Naive thymus-derived CD4-positive, alpha-beta T cell (primary cell): ENCODE measurements around the gene GIT2. TPM values are rescaled to one million over a fixed set of nuclear protein-coding genes. Genes with fewer than 3 reads are reported as not detected.

Experiments
- ATAC-seq: fragments of 150-1000 bp; cut with Tn5 transposase; 2 replicates; pipeline ENCODE4 v1.10.0; 2021; ENCODE audit warnings: mild to moderate bottlenecking, moderate library complexity
- CTCF ChIA-PET: fragments of 350-600 bp; sonication (Branson Sonifier 250); formaldehyde crosslinking; loops from one replicate; lab custom pipeline; 2021; ENCODE audit warnings: antibody characterized with exemption; lab: Charles Lee
- POLR2A ChIA-PET: fragments of 350-600 bp; sonication (Branson Sonifier 250); formaldehyde crosslinking; loops from one replicate; lab custom pipeline; 2021; ENCODE audit warnings: antibody characterized with exemption, inconsistent platforms; lab: Charles Lee
- DNase-seq, 9 donors: peaks; one replicate each; pipeline versions ENCODE4 v3.0.0 to v3.0.0-alpha.2; 2020 to 2022; ENCODE audit warnings: mixed read lengths in 1 of 9
- H3K27ac ChIP-seq: one replicate; pipeline ENCODE4 v1.7.0; 2013; ENCODE audit warnings: mild to moderate bottlenecking, low read depth, low read length, moderate library complexity
- H3K27me3 ChIP-seq, 2 donors: one replicate each; pipeline ENCODE4 v1.7.0; 2013; ENCODE audit warnings: low read length in 2 of 2, mild to moderate bottlenecking in 2 of 2, moderate library complexity in 2 of 2; ENCODE audit not compliant: control insufficient read depth in 2 of 2, insufficient read depth in 2 of 2
- H3K36me3 ChIP-seq, 3 experiments: 1 replicate in 2 of 3; 2 replicates in 1 of 3; pipeline ENCODE4 v1.7.0; 2013; ENCODE audit warnings: low read length in 3 of 3, mild to moderate bottlenecking in 3 of 3, moderate library complexity in 1 of 3; ENCODE audit not compliant: insufficient read depth in 3 of 3, control insufficient read depth in 2 of 3
- H3K4me1 ChIP-seq, 2 donors: one replicate each; pipeline ENCODE4 v1.7.0; 2013; ENCODE audit warnings: low read length in 2 of 2, mild to moderate bottlenecking in 2 of 2, moderate library complexity in 1 of 2; ENCODE audit not compliant: control insufficient read depth in 2 of 2, insufficient read depth in 2 of 2
- H3K4me3 ChIP-seq: 2 replicates; pipeline ENCODE4 v1.7.0; 2013; ENCODE audit warnings: mild to moderate bottlenecking, low read length
- H3K9me3 ChIP-seq, 3 experiments: 1 replicate in 2 of 3; 2 replicates in 1 of 3; pipeline ENCODE4 v1.7.0; 2013; ENCODE audit warnings: low read length in 3 of 3; ENCODE audit not compliant: control insufficient read depth in 2 of 3
- H3K27ac Mint-ChIP-seq, 9 donors: one replicate each; pipeline ENCODE4 v1.8.0; 2020 to 2022; ENCODE audit warnings: mixed read lengths in 9 of 9, mild to moderate bottlenecking in 8 of 9, moderate library complexity in 5 of 9, inconsistent platforms in 2 of 9
- H3K27me3 Mint-ChIP-seq, 5 donors: one replicate each; pipeline ENCODE4 v1.8.0; 2021 to 2022; ENCODE audit warnings: mixed read lengths in 5 of 5, mild to moderate bottlenecking in 1 of 5
- H3K36me3 Mint-ChIP-seq, 5 donors: one replicate each; pipeline ENCODE4 v1.8.0; 2020 to 2022; ENCODE audit warnings: mixed read lengths in 5 of 5, mild to moderate bottlenecking in 3 of 5, inconsistent platforms in 1 of 5
- H3K4me1 Mint-ChIP-seq, 7 donors: one replicate each; pipeline ENCODE4 v1.8.0; 2020 to 2022; ENCODE audit warnings: mixed read lengths in 7 of 7, mild to moderate bottlenecking in 3 of 7, inconsistent platforms in 1 of 7
- H3K4me3 Mint-ChIP-seq, 10 donors: one replicate each; pipeline ENCODE4 v1.8.0; 2020 to 2022; ENCODE audit warnings: mild to moderate bottlenecking in 10 of 10, mixed read lengths in 10 of 10, moderate library complexity in 6 of 10, inconsistent platforms in 2 of 10
- H3K9me3 Mint-ChIP-seq, 11 donors: one replicate each; pipeline ENCODE4 v1.8.0; 2020 to 2022; ENCODE audit warnings: mixed read lengths in 11 of 11, mild to moderate bottlenecking in 4 of 11, inconsistent platforms in 1 of 11, moderate library complexity in 1 of 11
- intact Hi-C, 2 donors: fragments of 100-400 bp; cut with micrococcal nuclease; formaldehyde crosslinking; loops; one replicate each; pipeline ENCODE4 v1.15.1; 2023
- polyA plus RNA-seq, 2 donors: library from polyadenylated mRNA; unstranded; fragments of 300-500 nt; fragmentation: Illumina TruSeq; gene quantifications; one replicate each; pipeline ENCODE4 v1.2.3, GENCODE V29; 2021
- total RNA-seq, 6 experiments: library from RNA in 5 of 6; stranded (reverse) in 5 of 6; gene quantifications; 1 replicate in 5 of 6; 2 replicates in 1 of 6; pipeline ENCODE4 v1.2.3 and lab custom pipeline; 2021 to 2026

GIT2 gene
- total and polyA plus RNA-seq, 7 experiments from 2014 or later: 63.2 to 128 (median 96.4) TPM

DNA sequence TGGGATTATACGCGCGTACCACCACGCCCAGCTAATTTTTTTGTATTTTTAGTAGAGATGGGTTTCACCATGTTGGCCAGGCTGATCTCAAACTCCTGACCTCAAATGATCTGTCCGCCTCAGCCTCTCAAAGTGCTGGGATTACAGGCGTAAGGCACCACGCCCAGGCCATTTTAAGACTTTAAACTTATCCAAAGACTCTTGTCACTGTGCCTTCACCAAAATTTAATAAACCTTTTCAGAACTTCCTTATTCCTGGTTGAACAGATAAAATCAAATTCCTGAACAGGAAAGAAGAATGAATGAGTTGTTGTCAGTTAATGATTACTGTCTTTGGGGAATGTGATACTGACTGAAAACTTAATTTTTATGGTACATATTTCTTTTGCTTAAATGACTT is 37.8 kb downstream of the GIT2 start:
- Mint-ChIP-seq H3K36me3 (peaks cover 3 to 46% (median 27%) of the 10 kb centered on the region in 5 donors), H3K4me3 (no peak overlapping the region), H3K9me3 (peaks cover 0 to under 1% (median 0%) of the 10 kb centered on the region in 11 donors), H3K4me1 (peaks cover 0 to 12% (median 0%) of the 10 kb centered on the region in 7 donors), H3K27me3 (no peaks in the 10 kb centered on the region), H3K27ac (no peak overlapping the region)
- ATAC-seq: no peak
- Histone ChIP-seq H3K9me3 (no peaks in the 10 kb centered on the region), H3K4me1 (no peaks in the 10 kb centered on the region), H3K36me3 (peaks cover 11 to 75% (median 28%) of the 10 kb centered on the region in 3 experiments), H3K4me3 (no peak overlapping the region), H3K27me3 (no peaks in the 10 kb centered on the region), H3K27ac (no peak overlapping the region)
- ChIA-PET CTCF (no interaction called here), POLR2A (no interaction called here)
- no peak for DNase-seq
- intact Hi-C loops: no loop called here

DNA sequence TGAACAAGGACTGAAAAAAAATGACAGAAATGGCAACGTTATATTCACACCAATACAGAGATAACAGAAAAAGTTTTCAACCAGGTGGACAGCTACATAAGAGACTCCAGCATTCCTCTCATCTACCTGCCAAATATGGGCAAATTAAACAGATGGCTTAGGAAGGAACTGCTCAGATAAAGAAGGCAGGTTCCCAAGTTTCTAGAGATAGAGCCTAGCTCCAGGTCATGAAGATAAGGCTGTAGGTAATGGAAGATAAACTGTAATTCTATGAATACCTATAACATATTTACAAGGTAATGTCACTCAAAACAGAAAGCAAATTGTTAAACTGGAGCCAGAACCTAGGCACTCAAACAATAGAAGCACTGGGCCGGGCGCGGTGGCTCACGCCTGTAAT is 42.5 kb downstream of the GIT2 start:
- POLR2A ChIA-PET: no interaction called here
- ATAC-seq: no peak
- H3K27ac ChIP-seq: no peak overlapping the region

DNA sequence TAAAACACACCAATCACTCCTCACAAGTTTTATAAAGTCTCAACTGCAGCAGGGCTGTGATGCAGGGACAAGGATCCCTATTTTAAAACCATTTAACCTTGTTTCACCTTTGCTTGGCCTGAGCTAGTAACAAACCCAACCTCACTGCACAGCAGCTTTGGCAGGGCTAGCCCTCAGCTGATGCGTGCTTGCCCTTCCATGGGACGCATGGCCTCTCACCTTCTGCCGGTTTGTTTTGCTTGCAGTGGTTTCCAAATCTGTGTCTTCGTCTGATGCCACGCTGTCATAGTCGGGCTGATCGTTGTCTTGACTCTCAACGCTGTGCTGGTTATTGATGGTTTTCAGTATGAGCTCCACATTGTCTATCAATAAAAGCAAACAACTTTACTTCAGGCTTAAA is 43.3 kb downstream of the GIT2 start:
- no peak overlapping the region for H3K4me3 ChIP-seq
- Mint-ChIP-seq H3K36me3 (peaks cover 24 to 54% (median 36%) of the 10 kb centered on the region in 5 donors), H3K4me1 (peaks cover 6 to 29% (median 16%) of the 10 kb centered on the region in 7 donors), H3K4me3 (no peak overlapping the region), H3K27ac (peak overlapping the region in 5 of 9 donors; percentile 13 to 69 (median 26)), H3K9me3 (peaks cover 0 to 1% (median 0%) of the 10 kb centered on the region in 11 donors), H3K27me3 (no peaks in the 10 kb centered on the region)
- peaks cover 23 to 64% (median 36%) of the 10 kb centered on the region in 3 experiments for H3K36me3 ChIP-seq
- no peaks in the 10 kb centered on the region for H3K27me3 ChIP-seq
- ATAC-seq: no peak
- ChIA-PET POLR2A (no interaction called here), CTCF (interaction anchor here (1.1 to 1.3 kb wide), 2 partner anchors 100 to 108 kb away, joined by 3 read pairs; no protein-coding TSS in a partner anchor)
- no peaks in the 10 kb centered on the region for H3K9me3 ChIP-seq
- intact Hi-C loops: no loop called here
- H3K27ac ChIP-seq: no peak overlapping the region
- DNase-seq: no peak
- peaks cover 0 to 1% of the 10 kb centered on the region in 2 donors for H3K4me1 ChIP-seq

More for the DNA sequence above, 42.5 kb downstream of the GIT2 start:
- Mint-ChIP-seq H3K36me3 (peaks cover 20 to 54% (median 30%) of the 10 kb centered on the region in 5 donors), H3K27ac (peak overlapping the region in 4 of 9 donors; percentile 3 to 67 (median 32)), H3K27me3 (no peaks in the 10 kb centered on the region), H3K4me3 (no peak overlapping the region), H3K4me1 (peaks cover 0 to 21% (median 9%) of the 10 kb centered on the region in 7 donors), H3K9me3 (peaks cover 0 to 1% (median 0%) of the 10 kb centered on the region in 11 donors)
- CTCF ChIA-PET: no interaction called here
- Histone ChIP-seq H3K4me3 (no peak overlapping the region), H3K4me1 (no peaks in the 10 kb centered on the region), H3K9me3 (no peaks in the 10 kb centered on the region), H3K36me3 (peaks cover 23 to 70% (median 36%) of the 10 kb centered on the region in 3 experiments), H3K27me3 (no peaks in the 10 kb centered on the region)
- no peak for DNase-seq
- intact Hi-C loops: no loop called here

DNA sequence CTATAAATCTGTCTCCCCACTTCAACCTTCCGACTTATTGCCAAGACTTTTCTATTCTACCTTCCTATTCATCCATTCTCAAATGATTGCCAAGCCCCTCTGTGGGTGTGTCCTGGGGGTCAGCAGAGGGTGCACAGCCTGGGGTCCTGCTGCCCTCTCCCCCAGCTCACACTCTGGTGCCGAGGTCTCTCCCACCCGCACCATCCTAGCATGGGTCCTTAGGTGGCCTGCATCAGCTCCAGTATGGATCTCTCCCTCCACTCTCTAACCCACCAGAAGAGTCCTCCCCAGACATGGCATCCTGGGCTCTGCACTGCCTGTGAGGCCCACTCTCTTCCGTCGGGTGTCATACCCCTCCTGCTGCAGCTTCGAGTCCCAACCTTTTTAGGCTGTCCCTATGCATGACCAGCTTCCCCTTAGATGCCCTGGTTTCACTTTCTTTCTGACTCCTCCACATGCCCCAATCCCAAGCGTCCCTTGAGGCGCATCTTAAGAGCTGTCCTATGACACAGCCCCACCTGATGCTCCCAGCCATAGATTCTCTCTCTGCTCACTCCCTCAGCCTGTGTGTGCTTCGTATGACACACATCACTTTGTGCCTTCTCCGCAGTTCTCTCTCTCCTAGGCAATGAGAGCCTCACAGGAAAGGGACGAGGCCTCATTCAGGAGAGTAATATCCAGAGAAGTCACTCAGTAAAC is 43.9 kb downstream of the GIT2 start:
- peak; percentile 38 for ATAC-seq
- Mint-ChIP-seq H3K36me3 (peaks cover 24 to 58% (median 36%) of the 10 kb centered on the region in 5 donors), H3K27ac (peak overlapping the region in 7 of 9 donors; percentile 1 to 51 (median 19)), H3K27me3 (no peaks in the 10 kb centered on the region), H3K4me3 (no peak overlapping the region), H3K9me3 (peaks cover 0 to 1% (median 0%) of the 10 kb centered on the region in 11 donors), H3K4me1 (peaks cover 12 to 34% (median 22%) of the 10 kb centered on the region in 7 donors)
- intact Hi-C loops: no loop called here
- H3K4me3 ChIP-seq: no peak overlapping the region
- CTCF ChIA-PET: interaction anchor here (1.1 to 1.3 kb wide), 2 partner anchors 99 to 107 kb away, joined by 3 read pairs; no protein-coding TSS in a partner anchor
- POLR2A ChIA-PET: interaction anchor here (0.7 kb wide), 1 partner anchor 93 kb away, joined by 3 read pairs; no protein-coding TSS in a partner anchor
- no peaks in the 10 kb centered on the region for H3K9me3 ChIP-seq
- H3K4me1 ChIP-seq: peaks cover 0 to 7% of the 10 kb centered on the region in 2 donors
- DNase-seq: no peak
- H3K36me3 ChIP-seq: peaks cover 23 to 67% (median 36%) of the 10 kb centered on the region in 3 experiments
- no peaks in the 10 kb centered on the region for H3K27me3 ChIP-seq
- no peak overlapping the region for H3K27ac ChIP-seq

DNA sequence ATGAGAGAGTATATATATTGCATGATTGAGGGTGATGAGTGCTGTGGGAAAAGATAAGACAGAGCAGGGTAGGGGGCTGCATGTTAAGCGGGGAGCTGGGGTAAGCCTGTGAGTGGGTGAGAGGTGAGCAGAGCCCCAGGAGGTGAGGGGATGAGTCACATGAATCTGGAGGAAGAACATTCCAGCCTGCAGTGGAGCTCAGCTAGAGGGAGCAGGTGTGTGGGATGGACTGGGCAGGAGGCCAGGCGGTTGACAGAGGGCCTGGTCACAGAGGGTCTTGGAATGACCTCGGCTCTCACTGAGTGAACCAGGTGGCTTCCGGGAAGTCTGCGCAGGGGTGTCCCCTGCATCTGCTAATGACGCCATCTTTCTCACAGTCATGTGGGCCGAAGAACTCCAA is 44.4 kb downstream of the GIT2 start:
- H3K4me3 ChIP-seq: no peak overlapping the region
- Mint-ChIP-seq H3K27me3 (no peaks in the 10 kb centered on the region), H3K9me3 (peaks cover 0 to 1% (median 0%) of the 10 kb centered on the region in 11 donors), H3K4me1 (peaks cover 18 to 40% (median 27%) of the 10 kb centered on the region in 7 donors), H3K36me3 (peaks cover 27 to 60% (median 41%) of the 10 kb centered on the region in 5 donors), H3K4me3 (no peak overlapping the region), H3K27ac (peak overlapping the region in 4 of 9 donors; percentile 17 to 91 (median 22))
- peaks cover 0 to 13% of the 10 kb centered on the region in 2 donors for H3K4me1 ChIP-seq
- H3K9me3 ChIP-seq: no peaks in the 10 kb centered on the region
- H3K27me3 ChIP-seq: no peaks in the 10 kb centered on the region
- H3K36me3 ChIP-seq: peaks cover 23 to 68% (median 36%) of the 10 kb centered on the region in 3 experiments
- ATAC-seq: no peak
- no peak for DNase-seq
- no peak overlapping the region for H3K27ac ChIP-seq
- POLR2A ChIA-PET: interaction anchor here (0.7 kb wide), 1 partner anchor 94 kb away, joined by 3 read pairs; no protein-coding TSS in a partner anchor
- intact Hi-C loops: no loop called here
- CTCF ChIA-PET: interaction anchor here (1.3 kb wide), 1 partner anchor 99 kb away, joined by 3 read pairs; no protein-coding TSS in a partner anchor

DNA sequence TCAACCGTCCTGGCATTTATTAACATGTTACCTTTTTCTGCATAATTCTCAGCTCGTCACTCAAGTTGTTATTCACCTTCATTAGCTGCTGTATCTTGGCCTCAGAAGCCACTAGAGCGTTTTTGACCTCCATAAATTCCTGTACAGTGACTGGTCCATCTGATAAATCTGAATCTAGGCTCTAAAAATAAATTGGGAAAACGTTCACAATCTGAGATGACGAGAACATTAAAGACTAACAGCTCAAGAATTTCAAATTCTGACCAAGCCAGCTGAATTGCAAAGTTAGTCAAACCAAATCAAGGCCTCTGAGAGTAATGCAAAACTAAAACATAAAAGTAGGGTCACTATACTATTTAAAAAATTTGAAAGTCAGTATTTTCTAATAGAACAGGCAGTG is 45.0 kb downstream of the GIT2 start:
- Histone ChIP-seq H3K9me3 (no peaks in the 10 kb centered on the region), H3K27me3 (no peaks in the 10 kb centered on the region), H3K27ac (no peak overlapping the region), H3K36me3 (peaks cover 21 to 66% (median 36%) of the 10 kb centered on the region in 3 experiments), H3K4me3 (no peak overlapping the region), H3K4me1 (peaks cover 0 to 17% of the 10 kb centered on the region in 2 donors)
- DNase-seq (no peak), ATAC-seq (no peak)
- peaks cover 24 to 46% (median 34%) of the 10 kb centered on the region in 7 donors for H3K4me1 Mint-ChIP-seq
- POLR2A ChIA-PET: no interaction called here
- intact Hi-C loops: no loop called here
- H3K4me3 Mint-ChIP-seq: no peak overlapping the region
- peak overlapping the region in 5 of 9 donors; percentile 0 to 32 (median 17) for H3K27ac Mint-ChIP-seq
- peaks cover 30 to 59% (median 42%) of the 10 kb centered on the region in 5 donors for H3K36me3 Mint-ChIP-seq
- CTCF ChIA-PET: interaction anchor here (0.6 kb wide), 1 partner anchor 83 kb away, joined by 4 read pairs; no protein-coding TSS in a partner anchor
- peaks cover 0 to 1% (median 0%) of the 10 kb centered on the region in 11 donors for H3K9me3 Mint-ChIP-seq
- no peaks in the 10 kb centered on the region for H3K27me3 Mint-ChIP-seq
